Measurements from ENCODE around the gene CHRDL2.

The CHRDL2 gene, protein sequence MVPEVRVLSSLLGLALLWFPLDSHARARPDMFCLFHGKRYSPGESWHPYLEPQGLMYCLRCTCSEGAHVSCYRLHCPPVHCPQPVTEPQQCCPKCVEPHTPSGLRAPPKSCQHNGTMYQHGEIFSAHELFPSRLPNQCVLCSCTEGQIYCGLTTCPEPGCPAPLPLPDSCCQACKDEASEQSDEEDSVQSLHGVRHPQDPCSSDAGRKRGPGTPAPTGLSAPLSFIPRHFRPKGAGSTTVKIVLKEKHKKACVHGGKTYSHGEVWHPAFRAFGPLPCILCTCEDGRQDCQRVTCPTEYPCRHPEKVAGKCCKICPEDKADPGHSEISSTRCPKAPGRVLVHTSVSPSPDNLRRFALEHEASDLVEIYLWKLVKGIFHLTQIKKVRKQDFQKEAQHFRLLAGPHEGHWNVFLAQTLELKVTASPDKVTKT

DNA sequence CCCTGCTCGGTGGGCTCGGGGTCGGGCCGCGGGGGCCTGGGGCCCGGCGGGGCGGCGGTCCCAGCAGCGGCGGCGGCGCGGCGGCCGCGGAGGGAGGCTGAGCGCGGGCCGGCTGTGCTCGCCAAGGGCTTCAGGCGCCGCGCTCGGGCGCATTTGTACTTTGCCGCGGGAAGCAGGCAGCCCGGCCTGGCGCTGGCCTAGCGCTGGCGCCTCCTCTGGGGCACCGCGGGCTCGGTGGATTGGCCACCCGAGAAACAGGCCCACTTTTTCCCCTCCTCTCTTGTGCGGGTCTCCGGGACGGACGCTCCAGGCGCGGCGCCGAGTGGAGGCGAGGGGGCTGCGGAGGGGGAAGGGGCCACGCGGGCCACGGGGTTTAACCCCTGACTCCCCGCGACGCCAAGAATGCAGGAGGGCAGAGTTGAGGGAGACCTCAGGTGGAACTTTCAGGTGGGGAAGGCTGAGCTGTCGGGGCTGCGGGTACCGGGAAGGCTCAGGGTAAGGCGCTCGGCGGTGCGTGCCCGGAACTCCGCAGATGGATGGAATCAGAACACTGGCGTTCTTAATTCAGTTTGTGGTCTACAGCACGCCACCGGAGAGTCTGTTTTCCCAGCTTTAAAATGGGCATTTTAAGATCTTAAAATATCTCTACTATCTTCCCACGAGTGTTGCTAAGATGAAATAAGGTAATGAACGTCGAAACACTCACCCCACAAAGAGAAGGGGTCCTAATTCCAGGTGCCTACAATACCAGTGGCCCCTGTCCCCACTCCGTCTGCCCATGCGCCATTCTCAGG is at the start of gene CHRDL2:
CHRDL2 (minus strand) TSS at position 126 of the 794 bp plus-strand sequence. CDS start 538 bp downstream, outside the sequence.
- DNase-seq (ENCODE audit: low spot score) (no peak), ATAC-seq (ENCODE audit: low read depth) (0 out of 3 replicates have a peak, but pooled peaks have one; percentile 21)
- TF ChIP-seq, protein P1, sequence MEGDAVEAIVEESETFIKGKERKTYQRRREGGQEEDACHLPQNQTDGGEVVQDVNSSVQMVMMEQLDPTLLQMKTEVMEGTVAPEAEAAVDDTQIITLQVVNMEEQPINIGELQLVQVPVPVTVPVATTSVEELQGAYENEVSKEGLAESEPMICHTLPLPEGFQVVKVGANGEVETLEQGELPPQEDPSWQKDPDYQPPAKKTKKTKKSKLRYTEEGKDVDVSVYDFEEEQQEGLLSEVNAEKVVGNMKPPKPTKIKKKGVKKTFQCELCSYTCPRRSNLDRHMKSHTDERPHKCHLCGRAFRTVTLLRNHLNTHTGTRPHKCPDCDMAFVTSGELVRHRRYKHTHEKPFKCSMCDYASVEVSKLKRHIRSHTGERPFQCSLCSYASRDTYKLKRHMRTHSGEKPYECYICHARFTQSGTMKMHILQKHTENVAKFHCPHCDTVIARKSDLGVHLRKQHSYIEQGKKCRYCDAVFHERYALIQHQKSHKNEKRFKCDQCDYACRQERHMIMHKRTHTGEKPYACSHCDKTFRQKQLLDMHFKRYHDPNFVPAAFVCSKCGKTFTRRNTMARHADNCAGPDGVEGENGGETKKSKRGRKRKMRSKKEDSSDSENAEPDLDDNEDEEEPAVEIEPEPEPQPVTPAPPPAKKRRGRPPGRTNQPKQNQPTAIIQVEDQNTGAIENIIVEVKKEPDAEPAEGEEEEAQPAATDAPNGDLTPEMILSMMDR (IDR thresholded peaks at IDR 0.05; ENCODE audit: poor library complexity, severe bottlenecking) = no peak
- H3K36me3 ChIP-seq (ENCODE audit: low read depth) = no peaks in the 10 kb centered on the region
- H3K4me3 ChIP-seq (ENCODE audit: severe bottlenecking) = peak within 1 kb of the TSS; percentile 5
- H3K4me1 ChIP-seq (ENCODE audit: insufficient read depth, poor library complexity, severe bottlenecking) = no peaks in the 10 kb centered on the region
- H3K27me3 ChIP-seq (ENCODE audit: insufficient read depth, poor library complexity, severe bottlenecking) = peaks cover 52% of the 10 kb centered on the region
- H3K9me3 ChIP-seq (ENCODE audit: severe bottlenecking) = no peaks in the 10 kb centered on the region
- no peak within 1 kb of the TSS for H3K27ac ChIP-seq (ENCODE audit: poor library complexity, severe bottlenecking)

DNA sequence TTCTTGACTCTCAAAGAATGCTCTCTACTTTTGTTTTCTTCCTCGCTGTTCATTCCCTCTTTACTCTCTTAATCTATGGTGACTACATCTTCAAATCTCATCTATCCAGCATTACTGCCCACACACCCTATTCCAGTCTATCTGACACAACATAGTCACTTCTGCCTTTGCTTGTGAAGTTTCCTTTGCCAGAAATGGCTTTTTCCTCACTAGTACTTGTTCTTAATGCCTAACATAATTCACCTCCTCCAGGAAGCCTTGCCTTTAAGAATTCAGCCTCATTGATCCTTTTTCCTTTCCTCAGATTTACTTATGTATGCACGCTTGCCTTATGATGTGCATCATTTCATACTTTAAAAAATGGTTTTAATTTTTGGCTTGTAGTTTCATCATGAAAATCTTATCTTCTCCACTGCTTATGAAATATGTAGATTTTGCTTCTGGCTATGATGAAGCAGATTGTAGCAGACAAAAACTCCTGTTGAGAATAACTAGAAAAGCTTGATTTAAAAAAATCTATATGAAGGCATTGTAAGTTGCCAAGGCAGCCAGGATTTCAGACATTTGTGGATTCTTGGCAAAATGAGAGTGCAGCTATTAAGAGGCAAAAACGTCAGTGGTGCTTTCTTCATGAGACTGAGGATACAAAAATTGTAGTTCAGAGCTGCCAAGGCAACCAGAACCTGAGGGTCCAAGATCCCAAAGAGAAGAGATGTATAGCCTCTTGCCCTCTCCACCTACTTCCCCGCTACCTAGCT is 49.2 kb upstream of the CHRDL2 start:
- ATAC-seq (ENCODE audit: low read depth) (no peak), DNase-seq (ENCODE audit: low spot score) (no peak)
- Histone ChIP-seq H3K9me3 (ENCODE audit: severe bottlenecking) (no peaks in the 10 kb centered on the region), H3K4me3 (ENCODE audit: severe bottlenecking) (no peak overlapping the region), H3K27me3 (ENCODE audit: insufficient read depth, poor library complexity, severe bottlenecking) (no peaks in the 10 kb centered on the region), H3K36me3 (ENCODE audit: low read depth) (no peaks in the 10 kb centered on the region), H3K27ac (ENCODE audit: poor library complexity, severe bottlenecking) (no peak overlapping the region), H3K4me1 (ENCODE audit: insufficient read depth, poor library complexity, severe bottlenecking) (peaks cover 14% of the 10 kb centered on the region)
- TF ChIP-seq, protein P1 (IDR thresholded peaks at IDR 0.05; ENCODE audit: poor library complexity, severe bottlenecking) = no peak

DNA sequence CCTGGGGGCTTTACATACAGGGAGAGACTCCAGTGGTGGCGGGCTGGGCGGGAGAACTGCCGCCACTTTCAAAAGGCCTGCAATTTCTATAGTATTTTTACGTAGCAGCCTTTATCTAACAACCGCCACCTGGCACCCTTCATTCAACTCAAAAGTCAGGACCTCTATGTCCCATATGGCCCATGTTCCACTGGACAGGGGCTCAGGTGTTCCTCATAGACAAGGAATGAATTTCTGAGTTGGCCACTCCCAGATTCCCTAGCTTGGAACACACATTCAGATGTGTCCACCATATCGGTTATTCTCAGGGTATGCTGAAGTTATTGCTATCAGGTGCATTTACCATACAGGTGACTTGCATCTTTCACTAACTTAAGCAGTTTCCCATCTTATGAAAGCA is 47.4 kb upstream of the CHRDL2 start:
- H3K4me1 ChIP-seq (ENCODE audit: insufficient read depth, poor library complexity, severe bottlenecking) = peaks cover 9% of the 10 kb centered on the region
- TF ChIP-seq, protein P1 (IDR thresholded peaks at IDR 0.05; ENCODE audit: poor library complexity, severe bottlenecking) = no peak
- DNase-seq (ENCODE audit: low spot score) = no peak

DNA sequence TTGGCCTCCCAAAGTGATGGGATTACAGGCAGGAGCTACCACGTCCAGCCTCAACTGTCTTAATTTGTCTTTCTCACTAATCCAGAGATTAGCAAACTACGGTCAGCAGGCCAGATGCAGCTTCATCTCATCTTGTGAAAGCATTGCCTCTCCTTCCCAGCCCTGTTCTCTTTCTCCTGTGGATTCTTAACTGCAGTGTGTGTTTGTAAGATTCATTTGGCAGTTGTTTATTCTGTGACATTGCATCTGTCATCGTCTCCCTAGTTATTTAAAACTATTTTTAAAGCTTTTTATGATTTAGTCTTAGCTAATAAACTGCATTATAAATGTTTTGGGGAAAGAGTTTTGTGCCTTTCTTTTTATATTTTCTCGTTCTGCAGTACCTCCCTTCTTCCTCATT is 46.7 kb upstream of the CHRDL2 start:
- no peak for DNase-seq (ENCODE audit: low spot score)
- H3K27me3 ChIP-seq (ENCODE audit: insufficient read depth, poor library complexity, severe bottlenecking) = no peaks in the 10 kb centered on the region
- peaks cover 2% of the 10 kb centered on the region for H3K4me1 ChIP-seq (ENCODE audit: insufficient read depth, poor library complexity, severe bottlenecking)

More for the DNA sequence above, 47.4 kb upstream of the CHRDL2 start:
- no peak overlapping the region for H3K4me3 ChIP-seq (ENCODE audit: severe bottlenecking)
- no peaks in the 10 kb centered on the region for H3K36me3 ChIP-seq (ENCODE audit: low read depth)
- no peaks in the 10 kb centered on the region for H3K27me3 ChIP-seq (ENCODE audit: insufficient read depth, poor library complexity, severe bottlenecking)
- H3K9me3 ChIP-seq (ENCODE audit: severe bottlenecking) = no peaks in the 10 kb centered on the region
- no peak overlapping the region for H3K27ac ChIP-seq (ENCODE audit: poor library complexity, severe bottlenecking)
- ATAC-seq (ENCODE audit: low read depth) = no peak

More for the DNA sequence above, 46.7 kb upstream of the CHRDL2 start:
- no peaks in the 10 kb centered on the region for H3K9me3 ChIP-seq (ENCODE audit: severe bottlenecking)
- ATAC-seq (ENCODE audit: low read depth) = no peak
- no peak overlapping the region for H3K4me3 ChIP-seq (ENCODE audit: severe bottlenecking)
- TF ChIP-seq, protein P1 (IDR thresholded peaks at IDR 0.05; ENCODE audit: poor library complexity, severe bottlenecking) = no peak
- H3K27ac ChIP-seq (ENCODE audit: poor library complexity, severe bottlenecking) = no peak overlapping the region
- H3K36me3 ChIP-seq (ENCODE audit: low read depth) = no peaks in the 10 kb centered on the region
